Type B pancreatic cell (in vitro differentiated cells): Measurements from ENCODE around the gene SSBP3. TPM values are rescaled to one million over a fixed set of nuclear protein-coding genes. Genes with fewer than 3 reads are reported as not detected.
A peak's percentile ranks its signal among the peaks of the same experiment; 100 is the strongest.

Source experiments
- DNase-seq: peaks from one replicate; pipeline ENCODE4 v3.0.0; 2021; ENCODE audit warnings: mixed read lengths; ENCODE audit not compliant: unreplicated experiment; ENCODE audit errors: extremely low spot score
- H3K27ac Mint-ChIP-seq: 2 replicates; pipeline ENCODE4 v1.8.0; 2021; ENCODE audit warnings: mild to moderate bottlenecking, mixed read lengths
- H3K27me3 Mint-ChIP-seq: 2 replicates; pipeline ENCODE4 v1.8.0; 2021; ENCODE audit warnings: mixed read lengths
- H3K36me3 Mint-ChIP-seq: 2 replicates; pipeline ENCODE4 v1.8.0; 2021; ENCODE audit warnings: mixed read lengths
- H3K4me1 Mint-ChIP-seq: one replicate; pipeline ENCODE4 v1.8.0; 2021; ENCODE audit warnings: mixed read lengths; ENCODE audit not compliant: unreplicated experiment
- H3K4me3 Mint-ChIP-seq: 2 replicates; pipeline ENCODE4 v1.8.0; 2021; ENCODE audit warnings: mild to moderate bottlenecking, mixed read lengths
- H3K9me3 Mint-ChIP-seq: 2 replicates; pipeline ENCODE4 v1.8.0; 2021; ENCODE audit warnings: mixed read lengths
- CTCF ChIP-seq: fragments of 200-600 bp; sonication (generic); conservative IDR thresholded peaks from 2 replicates; pipeline ENCODE4 v1.5.0; 2021; ENCODE audit warnings: antibody characterized with exemption, mild to moderate bottlenecking
- total RNA-seq: library from RNA; stranded (reverse); gene quantifications from 2 replicates; pipeline ENCODE4 v1.2.1, GENCODE V29; 2021; ENCODE audit warnings: low replicate concordance

Gene SSBP3
- total RNA-seq, 1 donor from 2014 or later = 129 TPM

GRCh38 chr1:54404939-54405897, 976 bp downstream of the SSBP3 start:
- TF ChIP-seq CTCF = peak; percentile 15
- Mint-ChIP-seq H3K4me3 (peak overlapping the region; percentile 95), H3K9me3 (no peaks in the 10 kb centered on the region), H3K36me3 (peaks cover 37% of the 10 kb centered on the region), H3K27me3 (no peaks in the 10 kb centered on the region), H3K4me1 (peaks cover 70% of the 10 kb centered on the region), H3K27ac (peak overlapping the region; percentile 53)
- no peak for DNase-seq

- H3K36me3 Mint-ChIP-seq = peaks cover 47% of the 10 kb centered on the region
- no peak for TF ChIP-seq CTCF
- no peak for DNase-seq
- no peaks in the 10 kb centered on the region for H3K9me3 Mint-ChIP-seq
- peak overlapping the region; percentile 95 for H3K4me3 Mint-ChIP-seq
- peak overlapping the region; percentile 52 for H3K27ac Mint-ChIP-seq
- peaks cover 70% of the 10 kb centered on the region for H3K4me1 Mint-ChIP-seq
- no peaks in the 10 kb centered on the region for H3K27me3 Mint-ChIP-seq
These were observed 1.9 kb downstream of the SSBP3 start for GRCh38 chr1:54404263-54404662.

GRCh38 chr1:54403808-54404261, 2.4 kb downstream of the SSBP3 start:
- Mint-ChIP-seq H3K27ac (peak overlapping the region; percentile 52), H3K9me3 (no peaks in the 10 kb centered on the region), H3K36me3 (peaks cover 51% of the 10 kb centered on the region), H3K27me3 (no peaks in the 10 kb centered on the region), H3K4me1 (peaks cover 70% of the 10 kb centered on the region), H3K4me3 (peak overlapping the region; percentile 95)
- DNase-seq = no peak
- no peak for TF ChIP-seq CTCF

- Mint-ChIP-seq H3K27me3 (no peaks in the 10 kb centered on the region), H3K4me1 (peaks cover 70% of the 10 kb centered on the region), H3K36me3 (peaks cover 55% of the 10 kb centered on the region), H3K27ac (peak overlapping the region; percentile 52), H3K9me3 (no peaks in the 10 kb centered on the region), H3K4me3 (peak overlapping the region; percentile 95)
- no peak for DNase-seq
- TF ChIP-seq CTCF = no peak
These were observed 2.8 kb downstream of the SSBP3 start for GRCh38 chr1:54403405-54403804.

GRCh38 chr1:54402896-54403295, 3.3 kb downstream of the SSBP3 start:
- peak overlapping the region; percentile 52 for H3K27ac Mint-ChIP-seq
- H3K4me1 Mint-ChIP-seq = peaks cover 70% of the 10 kb centered on the region
- TF ChIP-seq CTCF = no peak
- H3K9me3 Mint-ChIP-seq = no peaks in the 10 kb centered on the region
- peaks cover 61% of the 10 kb centered on the region for H3K36me3 Mint-ChIP-seq
- H3K27me3 Mint-ChIP-seq = no peaks in the 10 kb centered on the region
- DNase-seq = no peak
- H3K4me3 Mint-ChIP-seq = peak overlapping the region; percentile 95
